GM10248 (cell line): Measurements from ENCODE around the gene GBA3.

Experiments used
- CTCF ChIA-PET: fragments of 300-600 bp; sonication (Branson Sonifier 250); formaldehyde crosslinking; extraction: SDS; loops from one replicate; lab custom pipeline; 2021; ENCODE audit warnings: antibody characterized with exemption; lab: Yijun Ruan, JAX
- POLR2A ChIA-PET: fragments of 350-650 bp; sonication (Branson Sonifier 250); formaldehyde crosslinking; extraction: SDS; loops from one replicate; lab custom pipeline; 2020; ENCODE audit warnings: antibody characterized with exemption; lab: Yijun Ruan, JAX
- DNase-seq: peaks from one replicate; pipeline ENCODE4 v3.0.0; 2012; ENCODE audit errors: extremely low spot score
- TF ChIP-seq, protein P1 (sequence below): IDR thresholded peaks from 2 replicates; pipeline ENCODE4 v1.5.1; 2012; ENCODE audit warnings: mild to moderate bottlenecking, low read depth; ENCODE audit errors: extremely low read depth, missing control alignments, control extremely low read depth

The GBA3 gene

DNA sequence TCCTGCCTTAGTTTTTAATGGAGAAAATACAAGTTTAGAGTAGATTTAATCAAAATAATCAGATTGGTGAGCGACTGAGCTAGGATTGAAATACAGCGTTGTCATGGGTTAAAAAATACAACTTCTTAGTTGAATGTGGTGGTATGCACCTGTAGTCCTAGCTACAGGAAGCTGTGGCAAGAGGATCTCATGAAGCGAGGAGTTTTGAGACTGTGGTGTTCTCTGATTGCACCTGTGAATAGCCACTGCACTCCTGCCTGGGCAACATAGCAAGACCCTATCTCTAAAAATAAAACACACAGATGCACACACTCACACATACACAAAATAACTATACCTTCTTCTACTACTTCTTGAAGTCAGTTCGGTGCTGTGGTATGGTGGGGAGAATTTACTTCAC lies 19.8 kb upstream of the GBA3 start:
- POLR2A ChIA-PET, result no interaction called here
- CTCF ChIA-PET, result interaction anchor here (1.0 to 3.2 kb wide), 4 partner anchors 9 to 28 kb away, joined by 3 to 13 read pairs (median 4); no protein-coding TSS in a partner anchor
- no peak for DNase-seq
- TF ChIP-seq, protein P1, sequence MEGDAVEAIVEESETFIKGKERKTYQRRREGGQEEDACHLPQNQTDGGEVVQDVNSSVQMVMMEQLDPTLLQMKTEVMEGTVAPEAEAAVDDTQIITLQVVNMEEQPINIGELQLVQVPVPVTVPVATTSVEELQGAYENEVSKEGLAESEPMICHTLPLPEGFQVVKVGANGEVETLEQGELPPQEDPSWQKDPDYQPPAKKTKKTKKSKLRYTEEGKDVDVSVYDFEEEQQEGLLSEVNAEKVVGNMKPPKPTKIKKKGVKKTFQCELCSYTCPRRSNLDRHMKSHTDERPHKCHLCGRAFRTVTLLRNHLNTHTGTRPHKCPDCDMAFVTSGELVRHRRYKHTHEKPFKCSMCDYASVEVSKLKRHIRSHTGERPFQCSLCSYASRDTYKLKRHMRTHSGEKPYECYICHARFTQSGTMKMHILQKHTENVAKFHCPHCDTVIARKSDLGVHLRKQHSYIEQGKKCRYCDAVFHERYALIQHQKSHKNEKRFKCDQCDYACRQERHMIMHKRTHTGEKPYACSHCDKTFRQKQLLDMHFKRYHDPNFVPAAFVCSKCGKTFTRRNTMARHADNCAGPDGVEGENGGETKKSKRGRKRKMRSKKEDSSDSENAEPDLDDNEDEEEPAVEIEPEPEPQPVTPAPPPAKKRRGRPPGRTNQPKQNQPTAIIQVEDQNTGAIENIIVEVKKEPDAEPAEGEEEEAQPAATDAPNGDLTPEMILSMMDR, result no peak

DNA sequence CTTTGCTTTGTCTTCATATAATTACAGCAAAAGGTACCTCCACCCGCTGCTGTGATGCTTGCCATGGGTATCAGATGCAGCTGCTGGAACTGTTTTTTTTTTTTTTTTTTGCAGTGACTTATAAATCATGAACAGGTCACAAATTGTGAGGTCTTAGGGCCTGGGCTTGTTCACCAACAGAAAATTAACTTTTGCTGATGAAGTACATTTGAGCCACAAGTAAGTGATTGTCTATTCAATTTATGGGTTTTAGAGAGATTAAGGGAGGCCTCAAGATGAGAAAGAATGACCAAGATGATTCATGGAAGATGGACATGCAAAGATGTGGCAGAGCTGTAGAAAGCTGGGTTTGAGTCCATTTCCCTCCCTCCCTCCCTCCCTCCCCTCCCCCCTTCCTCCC lies 18.0 kb upstream of the GBA3 start:
- TF ChIP-seq, protein P1, result no peak
- CTCF ChIA-PET, result no interaction called here
- POLR2A ChIA-PET, result no interaction called here
- DNase-seq, result no peak

DNA sequence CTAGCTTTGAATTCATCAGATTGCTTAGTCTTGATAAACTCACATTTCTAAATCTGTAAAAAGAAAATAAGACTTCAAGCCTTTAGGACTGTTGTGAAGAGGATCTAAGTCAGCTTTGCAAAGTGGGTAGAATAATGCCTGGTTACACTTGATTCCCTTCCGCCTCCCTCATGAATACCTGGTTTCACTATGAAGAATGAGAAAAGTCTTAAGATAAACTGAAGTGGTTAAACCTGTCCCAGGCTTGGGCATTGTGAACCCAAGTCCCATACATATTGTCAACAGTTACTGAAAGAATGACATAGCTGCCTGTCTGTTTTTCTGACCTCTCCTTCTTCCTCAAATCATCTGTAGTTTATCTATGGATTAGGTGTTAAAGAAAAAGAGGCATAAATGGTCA lies 16.7 kb upstream of the GBA3 start:
- POLR2A ChIA-PET, result no interaction called here
- CTCF ChIA-PET, result interaction anchor here (1.8 kb wide), 1 partner anchor 11 kb away, joined by 4 read pairs; no protein-coding TSS in a partner anchor
- TF ChIP-seq, protein P1, result no peak
- DNase-seq, result no peak

DNA sequence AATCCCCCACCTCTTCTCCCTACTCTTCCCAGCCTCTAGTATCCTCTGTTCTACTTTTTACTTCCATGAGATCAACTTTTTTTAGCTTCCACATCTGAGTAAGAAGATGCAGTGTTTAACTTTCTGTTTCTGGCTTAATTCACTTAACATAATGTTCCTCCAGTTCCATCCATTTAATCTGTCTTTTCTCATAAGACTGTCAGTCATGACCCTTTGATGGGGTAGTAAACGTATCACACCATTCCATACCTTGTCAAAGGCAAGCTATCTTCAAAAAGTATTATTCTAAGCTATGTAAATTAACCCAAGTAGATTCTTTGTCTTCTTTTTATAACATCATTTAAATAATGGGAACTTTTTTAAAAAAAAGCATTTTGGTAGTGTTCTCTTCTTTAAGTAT lies 15.0 kb upstream of the GBA3 start:
- TF ChIP-seq, protein P1, result no peak
- CTCF ChIA-PET, result interaction anchor here (1.0 to 1.1 kb wide), 2 partner anchors 8 to 12 kb away, joined by 3 read pairs; no protein-coding TSS in a partner anchor
- DNase-seq, result no peak
- POLR2A ChIA-PET, result no interaction called here

DNA sequence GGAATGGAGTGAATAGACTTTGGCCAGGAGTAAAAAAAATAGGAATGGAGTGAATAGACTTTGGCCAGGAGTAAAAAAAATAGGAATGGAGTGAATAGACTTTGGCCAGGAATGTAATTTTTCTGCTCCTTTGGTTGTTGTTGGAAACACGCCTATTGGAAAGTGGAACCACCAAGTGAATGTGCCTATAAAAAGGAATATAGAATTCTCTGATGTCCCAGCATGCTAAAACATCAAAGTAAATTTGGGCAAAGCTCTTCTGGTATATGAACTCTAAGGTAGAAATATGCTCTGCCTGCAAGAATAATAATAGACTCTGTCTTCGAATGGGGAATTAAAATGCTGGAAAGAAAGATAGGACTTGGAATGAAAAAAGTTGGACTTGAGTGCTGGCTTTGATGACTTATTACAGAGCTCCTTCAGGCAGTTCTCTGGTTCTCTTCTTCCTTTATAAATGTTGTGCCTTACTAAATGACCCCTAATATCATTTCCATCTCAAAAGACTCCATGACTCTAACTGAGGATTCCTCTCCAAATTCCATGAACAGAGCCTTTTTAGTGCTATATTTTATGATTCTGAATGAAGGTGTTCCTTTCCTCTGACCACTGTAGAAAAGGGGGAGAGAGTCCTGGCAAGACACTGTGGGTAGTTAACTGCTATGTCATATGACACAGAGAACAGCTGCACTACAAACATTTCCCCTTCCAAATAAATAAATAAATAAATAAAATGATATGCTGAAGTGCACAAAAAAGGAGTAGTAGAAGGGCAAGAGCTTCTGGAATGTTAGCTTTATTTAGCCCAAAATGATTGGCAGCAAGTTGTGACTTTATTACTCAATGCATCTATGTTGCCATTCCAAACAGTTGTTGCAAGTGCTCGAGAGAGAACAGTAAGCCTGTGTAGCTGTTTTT lies 13.5 kb upstream of the GBA3 start:
- ChIA-PET POLR2A (no interaction called here), CTCF (no interaction called here)
- TF ChIP-seq, protein P1, result no peak
- DNase-seq, result no peak

DNA sequence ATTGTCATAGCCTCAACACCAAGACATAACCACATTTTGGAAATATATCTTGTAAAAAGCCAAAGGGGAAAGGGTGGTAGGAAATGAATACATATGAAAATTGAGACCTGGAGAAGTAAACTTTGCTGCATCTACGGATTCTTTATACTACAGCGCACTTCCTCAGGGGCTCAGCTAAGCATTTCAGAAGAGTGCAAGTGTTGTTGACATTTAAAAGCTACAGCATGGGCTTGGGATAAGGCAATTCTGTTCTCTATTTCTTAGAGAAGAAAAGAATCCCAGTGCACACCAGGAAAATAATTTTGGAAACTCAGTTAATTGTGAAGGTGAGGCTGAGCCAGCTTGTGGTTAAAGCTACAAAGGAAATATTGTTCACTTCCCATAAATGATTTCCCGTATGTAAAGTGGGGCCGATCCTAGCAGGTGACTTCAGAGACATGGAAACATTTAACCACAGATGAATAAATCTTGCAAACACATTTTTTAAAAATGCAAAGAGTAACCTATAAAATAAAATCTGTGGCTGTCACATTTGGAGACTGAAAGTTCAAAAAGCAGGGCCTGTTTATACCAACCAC lies 12.6 kb upstream of the GBA3 start:
- TF ChIP-seq, protein P1, result no peak
- ChIA-PET CTCF (interaction anchor here (0.9 to 1.3 kb wide), 3 partner anchors 12 to 891 kb away, joined by 3 to 6 read pairs (median 4); partner anchors contain the start of gene GBA3), POLR2A (no interaction called here)
- DNase-seq, result no peak
